NOMO-1 treated with dmso at 0.1 percent for 144 hours (cell line): ENCODE results near the gene ERICH3.

Source experiments
- DNase-seq: peaks from one replicate; lab custom pipeline; 2025; ENCODE audit not compliant: unreplicated experiment; lab: John Stamatoyannopoulos, UW

Gene ERICH3

GRCh38 chr1:74522148-74522547, 151.4 kb downstream of the ERICH3 start:
- DNase-seq: no peak
